Measurements from ENCODE around the gene PSTPIP2. TPM values are rescaled to one million over a fixed set of nuclear protein-coding genes. Genes with fewer than 3 reads are reported as not detected.
A peak's percentile ranks its signal among the peaks of the same experiment; 100 is the strongest.

Gene PSTPIP2
- polyA plus RNA-seq, 1 donor from 2014 or later, result 0.98 TPM

DNA sequence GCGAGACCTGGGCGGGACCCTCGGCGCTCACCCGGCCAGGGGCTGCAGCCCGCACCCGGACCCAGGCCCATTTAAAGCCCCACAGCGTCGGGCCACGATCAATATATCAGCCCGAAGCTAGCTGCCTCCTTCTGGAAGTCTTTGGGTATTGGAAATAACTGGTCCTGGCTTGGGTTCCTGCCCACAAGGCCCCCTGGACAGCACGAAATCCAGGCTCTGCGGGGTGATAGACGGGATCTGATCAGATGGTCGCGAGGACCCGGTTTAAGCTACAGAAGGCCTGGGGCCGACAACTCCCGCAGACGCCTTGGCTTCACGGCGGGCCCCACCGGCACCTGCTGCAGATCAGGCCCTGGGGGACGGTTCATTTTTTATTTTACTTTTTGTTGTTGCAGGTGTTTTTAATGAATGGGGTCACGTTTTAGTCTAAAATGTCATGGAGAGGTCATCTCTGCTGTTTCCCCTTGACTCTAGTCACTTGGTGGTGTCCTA lies 362 bp upstream of the PSTPIP2 start:
- Histone ChIP-seq H3K4me3 (ENCODE audit: low read length) (peak overlapping the region; percentile 72), H3K9me2 (ENCODE audit: insufficient read depth, low read length) (no peaks in the 10 kb centered on the region), H3K27me3 (ENCODE audit: insufficient read depth, low read depth, low read length) (peaks cover 16% of the 10 kb centered on the region), H3K36me3 (ENCODE audit: insufficient read depth, low read length) (no peaks in the 10 kb centered on the region), H3K4me2 (ENCODE audit: low read length) (peak overlapping the region; percentile 13), H3K9me3 (ENCODE audit: low read length) (no peaks in the 10 kb centered on the region), H4K20me1 (ENCODE audit: insufficient read depth) (no peaks in the 10 kb centered on the region), H3K79me2 (replicated peaks; ENCODE audit: insufficient read depth, low read length) (no peaks in the 10 kb centered on the region), H3K9ac (ENCODE audit: low read length) (peak overlapping the region; percentile 41), H3K27ac (ENCODE audit: low read length) (no peak overlapping the region), H3F3A (ENCODE audit: insufficient read depth, low read length, poor library complexity, severe bottlenecking) (no peaks in the 10 kb centered on the region), H2AFZ (ENCODE audit: low read depth, low read length) (no peak overlapping the region)
- TF ChIP-seq SMC3 (conservative IDR thresholded peaks at IDR 0.05; ENCODE audit: poor library complexity) (peak; percentile 39), MXI1 (conservative IDR thresholded peaks at IDR 0.05; ENCODE audit: poor library complexity, severe bottlenecking) (no peak), EZH2 (IDR thresholded peaks at IDR 0.05; ENCODE audit: borderline replicate concordance, insufficient read depth, low read length, poor library complexity, severe bottlenecking) (no peak), CTCF (IDR thresholded peaks at IDR 0.05; ENCODE audit: poor library complexity, severe bottlenecking) (peak; percentile 47)

GRCh38 chr18:46070815-46071652 lies 1.0 kb downstream of the PSTPIP2 start:
- Histone ChIP-seq H3K4me2 (ENCODE audit: low read length) (peak overlapping the region; percentile 10), H3K9me3 (ENCODE audit: low read length) (no peaks in the 10 kb centered on the region), H3K4me3 (ENCODE audit: low read length) (peak overlapping the region; percentile 72), H3K27me3 (ENCODE audit: insufficient read depth, low read depth, low read length) (peaks cover 16% of the 10 kb centered on the region), H3K36me3 (ENCODE audit: insufficient read depth, low read length) (no peaks in the 10 kb centered on the region), H3K27ac (ENCODE audit: low read length) (no peak overlapping the region), H2AFZ (ENCODE audit: low read depth, low read length) (no peak overlapping the region), H3K9ac (ENCODE audit: low read length) (no peak overlapping the region), H3K79me2 (replicated peaks; ENCODE audit: insufficient read depth, low read length) (no peaks in the 10 kb centered on the region), H4K20me1 (ENCODE audit: insufficient read depth) (no peaks in the 10 kb centered on the region), H3K9me2 (ENCODE audit: insufficient read depth, low read length) (no peaks in the 10 kb centered on the region), H3F3A (ENCODE audit: insufficient read depth, low read length, poor library complexity, severe bottlenecking) (no peaks in the 10 kb centered on the region)
- TF ChIP-seq, protein P1, sequence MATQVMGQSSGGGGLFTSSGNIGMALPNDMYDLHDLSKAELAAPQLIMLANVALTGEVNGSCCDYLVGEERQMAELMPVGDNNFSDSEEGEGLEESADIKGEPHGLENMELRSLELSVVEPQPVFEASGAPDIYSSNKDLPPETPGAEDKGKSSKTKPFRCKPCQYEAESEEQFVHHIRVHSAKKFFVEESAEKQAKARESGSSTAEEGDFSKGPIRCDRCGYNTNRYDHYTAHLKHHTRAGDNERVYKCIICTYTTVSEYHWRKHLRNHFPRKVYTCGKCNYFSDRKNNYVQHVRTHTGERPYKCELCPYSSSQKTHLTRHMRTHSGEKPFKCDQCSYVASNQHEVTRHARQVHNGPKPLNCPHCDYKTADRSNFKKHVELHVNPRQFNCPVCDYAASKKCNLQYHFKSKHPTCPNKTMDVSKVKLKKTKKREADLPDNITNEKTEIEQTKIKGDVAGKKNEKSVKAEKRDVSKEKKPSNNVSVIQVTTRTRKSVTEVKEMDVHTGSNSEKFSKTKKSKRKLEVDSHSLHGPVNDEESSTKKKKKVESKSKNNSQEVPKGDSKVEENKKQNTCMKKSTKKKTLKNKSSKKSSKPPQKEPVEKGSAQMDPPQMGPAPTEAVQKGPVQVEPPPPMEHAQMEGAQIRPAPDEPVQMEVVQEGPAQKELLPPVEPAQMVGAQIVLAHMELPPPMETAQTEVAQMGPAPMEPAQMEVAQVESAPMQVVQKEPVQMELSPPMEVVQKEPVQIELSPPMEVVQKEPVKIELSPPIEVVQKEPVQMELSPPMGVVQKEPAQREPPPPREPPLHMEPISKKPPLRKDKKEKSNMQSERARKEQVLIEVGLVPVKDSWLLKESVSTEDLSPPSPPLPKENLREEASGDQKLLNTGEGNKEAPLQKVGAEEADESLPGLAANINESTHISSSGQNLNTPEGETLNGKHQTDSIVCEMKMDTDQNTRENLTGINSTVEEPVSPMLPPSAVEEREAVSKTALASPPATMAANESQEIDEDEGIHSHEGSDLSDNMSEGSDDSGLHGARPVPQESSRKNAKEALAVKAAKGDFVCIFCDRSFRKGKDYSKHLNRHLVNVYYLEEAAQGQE (IDR thresholded peaks at IDR 0.05; ENCODE audit: borderline replicate concordance), result no peak
- TF ChIP-seq TAF1 (IDR thresholded peaks at IDR 0.05; ENCODE audit: low read depth) (no peak), POLR2AphosphoS5 (IDR thresholded peaks at IDR 0.05) (no peak), MXI1 (conservative IDR thresholded peaks at IDR 0.05; ENCODE audit: poor library complexity, severe bottlenecking) (no peak), SMC3 (conservative IDR thresholded peaks at IDR 0.05; ENCODE audit: poor library complexity) (no peak), EP300 (conservative IDR thresholded peaks at IDR 0.05; ENCODE audit: poor library complexity, severe bottlenecking) (no peak)
